Upper lobe of right lung (tissue), 1 donor: ENCODE results near the gene ATXN7L3. TPM values are rescaled to one million over a fixed set of nuclear protein-coding genes. Genes with fewer than 3 reads are reported as not detected.

Experiments used
- ATAC-seq: fragments of 200-7000 bp; cut with Tn5 transposase; one replicate; pipeline ENCODE4 v1.9.1; 2020; ENCODE audit warnings: mild to moderate bottlenecking, moderate library complexity
- DNase-seq: peaks from one replicate; pipeline ENCODE4 v3.0.0-alpha.2; 2020
- H3K27ac ChIP-seq: fragments of 200-600 bp; one replicate; pipeline ENCODE4 v1.8.0; 2022
- H3K27me3 ChIP-seq: fragments of 200-600 bp; one replicate; pipeline ENCODE4 v1.8.0; 2022; ENCODE audit warnings: mild to moderate bottlenecking
- H3K36me3 ChIP-seq: fragments of 200-600 bp; one replicate; pipeline ENCODE4 v1.8.0; 2022
- H3K4me1 ChIP-seq: fragments of 200-600 bp; one replicate; pipeline ENCODE4 v1.8.0; 2022
- H3K4me3 ChIP-seq: fragments of 200-600 bp; one replicate; pipeline ENCODE4 v1.8.0; 2022; ENCODE audit warnings: mild to moderate bottlenecking
- H3K9me3 ChIP-seq: fragments of 200-600 bp; one replicate; pipeline ENCODE4 v1.8.0; 2022
- intact Hi-C: fragments of 100-400 bp; cut with DNase I; formaldehyde crosslinking; loops from one replicate; pipeline ENCODE4 v1.11.0; 2022
- total RNA-seq: library from RNA; stranded (reverse); fragmentation: NEBNext Ultra II Directional; extraction: Animal tissue kit (Norgen Biotek cat#: 25700); gene quantifications from one replicate; pipeline ENCODE4 v1.2.1, GENCODE V29; 2021
- TF ChIP-seq, protein P1 (sequence below): fragments of 200-600 bp; IDR thresholded peaks from one replicate; pipeline ENCODE4 v1.8.0; 2022; ENCODE audit warnings: antibody characterized with exemption
- donor health status: DM: no; HTN: yes; CAD: no; lungs with severe emphysema.

The ATXN7L3 gene
- total RNA-seq, 1 donor from 2014 or later, result 65.0 TPM

DNA sequence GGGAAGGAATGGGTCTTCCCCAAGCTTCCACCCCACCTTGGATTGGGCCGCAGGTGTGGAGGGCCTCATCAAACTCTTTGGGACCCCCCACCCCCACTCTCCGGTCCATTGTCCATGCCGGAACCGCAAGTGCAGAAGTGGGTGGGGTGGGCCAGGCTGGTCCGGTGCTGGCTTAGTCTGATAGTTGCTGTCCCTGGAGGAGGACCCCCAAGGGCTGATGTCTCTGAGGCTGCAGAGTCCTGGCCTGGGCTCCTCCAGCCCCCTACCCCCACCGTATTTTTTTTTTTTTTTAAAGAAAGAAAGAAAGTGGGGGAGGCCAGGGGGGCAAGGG, 7.1 kb upstream of the ATXN7L3 start:
- ATAC-seq (no peak), DNase-seq (no peak)
- peaks cover 20% of the 10 kb centered on the region for H3K4me1 ChIP-seq
- H3K27me3 ChIP-seq, result no peaks in the 10 kb centered on the region
- no peak overlapping the region for H3K27ac ChIP-seq
- H3K4me3 ChIP-seq, result no peak overlapping the region
- intact Hi-C loops, result no loop called here
- no peaks in the 10 kb centered on the region for H3K9me3 ChIP-seq
- H3K36me3 ChIP-seq, result peaks cover 47% of the 10 kb centered on the region
- TF ChIP-seq, protein P1, sequence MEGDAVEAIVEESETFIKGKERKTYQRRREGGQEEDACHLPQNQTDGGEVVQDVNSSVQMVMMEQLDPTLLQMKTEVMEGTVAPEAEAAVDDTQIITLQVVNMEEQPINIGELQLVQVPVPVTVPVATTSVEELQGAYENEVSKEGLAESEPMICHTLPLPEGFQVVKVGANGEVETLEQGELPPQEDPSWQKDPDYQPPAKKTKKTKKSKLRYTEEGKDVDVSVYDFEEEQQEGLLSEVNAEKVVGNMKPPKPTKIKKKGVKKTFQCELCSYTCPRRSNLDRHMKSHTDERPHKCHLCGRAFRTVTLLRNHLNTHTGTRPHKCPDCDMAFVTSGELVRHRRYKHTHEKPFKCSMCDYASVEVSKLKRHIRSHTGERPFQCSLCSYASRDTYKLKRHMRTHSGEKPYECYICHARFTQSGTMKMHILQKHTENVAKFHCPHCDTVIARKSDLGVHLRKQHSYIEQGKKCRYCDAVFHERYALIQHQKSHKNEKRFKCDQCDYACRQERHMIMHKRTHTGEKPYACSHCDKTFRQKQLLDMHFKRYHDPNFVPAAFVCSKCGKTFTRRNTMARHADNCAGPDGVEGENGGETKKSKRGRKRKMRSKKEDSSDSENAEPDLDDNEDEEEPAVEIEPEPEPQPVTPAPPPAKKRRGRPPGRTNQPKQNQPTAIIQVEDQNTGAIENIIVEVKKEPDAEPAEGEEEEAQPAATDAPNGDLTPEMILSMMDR, result no peak

DNA sequence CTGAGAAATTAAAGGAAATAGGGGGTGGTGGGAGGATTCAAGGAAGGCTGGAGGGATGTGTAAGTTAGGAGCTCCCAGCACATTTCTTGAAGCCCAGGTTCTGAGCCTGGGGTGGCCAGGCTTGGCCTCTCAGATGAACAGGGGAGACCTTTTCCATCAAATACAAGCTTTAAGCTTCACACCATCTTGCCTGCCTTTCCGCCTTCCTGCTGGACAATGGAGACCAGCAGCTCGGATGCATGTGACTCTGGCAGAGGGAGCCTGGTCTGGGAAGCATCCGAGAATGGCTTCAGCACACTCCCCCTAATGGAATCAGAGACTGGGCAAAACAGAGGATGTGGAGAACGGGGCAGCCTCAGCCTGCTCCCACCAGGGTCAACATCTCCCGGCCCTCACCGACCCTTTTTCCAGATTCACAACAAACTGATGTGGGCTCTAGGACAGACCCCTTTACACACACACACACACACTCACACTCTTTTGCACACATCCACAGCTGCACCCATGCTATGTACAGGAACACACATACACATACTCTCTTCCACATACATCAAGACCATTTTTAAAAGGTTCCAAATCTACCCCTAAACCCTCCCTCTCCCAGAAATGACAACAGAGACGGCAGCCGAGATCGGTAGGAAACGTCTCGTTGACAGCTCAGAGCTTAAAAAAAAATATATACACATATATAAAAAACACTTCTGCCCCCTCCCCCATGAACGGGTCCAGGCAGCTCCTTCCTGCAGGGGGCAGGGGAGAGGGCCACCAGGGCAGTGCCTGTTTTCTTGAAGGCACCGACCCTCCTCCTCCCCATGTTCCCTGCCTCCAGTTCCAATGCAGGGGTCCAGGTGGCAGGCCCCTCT, 6.5 kb upstream of the ATXN7L3 start:
- intact Hi-C loops, result no loop called here
- Histone ChIP-seq H3K36me3 (peaks cover 42% of the 10 kb centered on the region), H3K4me1 (peaks cover 20% of the 10 kb centered on the region), H3K27me3 (no peaks in the 10 kb centered on the region), H3K4me3 (no peak overlapping the region), H3K9me3 (no peaks in the 10 kb centered on the region), H3K27ac (no peak overlapping the region)
- no peak for ATAC-seq
- TF ChIP-seq, protein P1, result peak; percentile 12
- DNase-seq, result no peak

DNA sequence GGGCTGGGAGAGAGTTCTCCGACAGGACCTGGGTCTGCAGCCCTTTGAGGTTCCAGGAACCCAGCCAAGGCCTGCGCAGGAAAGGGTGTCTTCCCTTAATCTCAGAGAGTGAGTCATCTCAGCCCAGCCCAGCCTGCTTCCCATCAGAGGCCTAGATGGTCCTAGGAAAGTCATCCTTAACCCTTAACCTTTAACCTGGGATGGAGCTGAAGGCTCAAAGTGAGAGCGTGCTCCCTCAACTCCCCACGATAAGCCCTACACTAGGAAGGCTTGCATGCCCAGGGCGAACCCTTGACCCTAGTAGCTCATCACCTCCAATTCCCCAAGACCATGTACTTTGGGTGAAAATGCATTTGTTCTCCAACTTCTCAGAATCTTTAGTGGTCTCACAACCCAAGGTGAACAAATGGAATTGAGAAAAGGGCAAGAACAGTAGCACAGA, 4.8 kb upstream of the ATXN7L3 start:
- H3K36me3 ChIP-seq, result peaks cover 32% of the 10 kb centered on the region
- H3K4me1 ChIP-seq, result peaks cover 11% of the 10 kb centered on the region
- H3K4me3 ChIP-seq, result no peak overlapping the region
- H3K27me3 ChIP-seq, result no peaks in the 10 kb centered on the region
- ATAC-seq (no peak), DNase-seq (no peak)
- intact Hi-C loops, result no loop called here
- TF ChIP-seq, protein P1, result no peak
- H3K9me3 ChIP-seq, result no peaks in the 10 kb centered on the region
- no peak overlapping the region for H3K27ac ChIP-seq

DNA sequence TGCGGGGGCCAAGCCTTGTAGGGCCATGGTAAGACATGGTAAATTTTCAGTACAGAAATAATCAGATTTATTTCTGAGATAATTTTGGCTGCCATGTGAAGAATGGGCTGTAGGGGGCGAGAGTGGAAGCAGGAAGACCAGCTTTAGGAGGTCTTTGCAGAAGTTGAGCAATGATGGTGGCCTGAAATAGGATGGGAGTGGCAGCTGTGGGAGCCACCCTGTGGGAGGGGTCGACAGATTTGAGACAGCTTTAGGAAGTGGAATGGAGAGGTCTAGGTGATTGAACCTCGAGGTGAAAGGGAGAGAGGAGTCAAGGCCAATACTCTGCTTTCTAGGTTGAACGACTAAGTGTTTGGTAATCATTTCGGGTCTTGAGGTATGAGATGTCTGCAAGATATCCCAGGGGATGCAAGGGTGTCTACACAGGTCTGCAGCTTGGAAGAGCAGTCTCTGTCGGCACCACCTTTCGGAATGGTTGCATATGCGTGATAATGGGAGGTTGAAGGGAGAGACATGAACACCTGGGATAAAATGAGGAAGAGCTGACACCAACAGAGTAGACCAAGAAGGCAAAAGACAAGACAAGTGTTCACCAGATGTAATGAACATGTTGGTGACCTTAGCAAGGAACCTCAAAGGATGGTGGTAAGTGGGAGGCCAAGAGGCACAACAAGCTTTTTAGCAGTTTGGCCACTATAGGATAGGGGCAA, 4.2 kb upstream of the ATXN7L3 start:
- no peak overlapping the region for H3K27ac ChIP-seq
- ATAC-seq (no peak), DNase-seq (no peak)
- H3K4me3 ChIP-seq, result no peak overlapping the region
- TF ChIP-seq, protein P1, result peak; percentile 68
- intact Hi-C loops, result no loop called here
- H3K27me3 ChIP-seq, result no peaks in the 10 kb centered on the region
- no peaks in the 10 kb centered on the region for H3K9me3 ChIP-seq
- H3K36me3 ChIP-seq, result peaks cover 26% of the 10 kb centered on the region
- peaks cover 11% of the 10 kb centered on the region for H3K4me1 ChIP-seq

DNA sequence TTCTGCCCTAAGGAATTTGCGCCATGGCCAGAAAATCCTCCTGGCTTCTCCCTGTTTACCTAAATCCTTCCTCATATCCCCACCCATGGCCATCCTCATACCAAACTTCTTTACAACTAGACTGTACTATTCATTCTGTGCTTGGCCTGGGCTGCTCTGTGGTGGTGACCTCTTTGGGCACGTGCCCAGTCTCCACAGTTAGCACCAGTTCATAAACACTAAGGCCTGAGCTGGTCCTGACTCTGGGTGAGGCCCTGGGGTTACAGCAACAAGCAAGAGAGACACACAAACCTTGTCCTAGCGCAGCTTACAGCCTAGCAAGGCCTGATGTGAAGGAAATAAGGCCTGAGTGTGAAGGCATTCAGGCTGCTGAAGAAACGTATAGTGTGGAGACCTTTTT, 3.1 kb upstream of the ATXN7L3 start:
- DNase-seq (no peak), ATAC-seq (no peak)
- peaks cover 15% of the 10 kb centered on the region for H3K36me3 ChIP-seq
- intact Hi-C loops, result no loop called here
- H3K27me3 ChIP-seq, result no peaks in the 10 kb centered on the region
- peaks cover 16% of the 10 kb centered on the region for H3K4me1 ChIP-seq
- no peaks in the 10 kb centered on the region for H3K9me3 ChIP-seq
- H3K27ac ChIP-seq, result no peak overlapping the region
- TF ChIP-seq, protein P1, result no peak
- no peak overlapping the region for H3K4me3 ChIP-seq
